ENCODE data around the gene SH3RF3.

SH3RF3 gene

DNA sequence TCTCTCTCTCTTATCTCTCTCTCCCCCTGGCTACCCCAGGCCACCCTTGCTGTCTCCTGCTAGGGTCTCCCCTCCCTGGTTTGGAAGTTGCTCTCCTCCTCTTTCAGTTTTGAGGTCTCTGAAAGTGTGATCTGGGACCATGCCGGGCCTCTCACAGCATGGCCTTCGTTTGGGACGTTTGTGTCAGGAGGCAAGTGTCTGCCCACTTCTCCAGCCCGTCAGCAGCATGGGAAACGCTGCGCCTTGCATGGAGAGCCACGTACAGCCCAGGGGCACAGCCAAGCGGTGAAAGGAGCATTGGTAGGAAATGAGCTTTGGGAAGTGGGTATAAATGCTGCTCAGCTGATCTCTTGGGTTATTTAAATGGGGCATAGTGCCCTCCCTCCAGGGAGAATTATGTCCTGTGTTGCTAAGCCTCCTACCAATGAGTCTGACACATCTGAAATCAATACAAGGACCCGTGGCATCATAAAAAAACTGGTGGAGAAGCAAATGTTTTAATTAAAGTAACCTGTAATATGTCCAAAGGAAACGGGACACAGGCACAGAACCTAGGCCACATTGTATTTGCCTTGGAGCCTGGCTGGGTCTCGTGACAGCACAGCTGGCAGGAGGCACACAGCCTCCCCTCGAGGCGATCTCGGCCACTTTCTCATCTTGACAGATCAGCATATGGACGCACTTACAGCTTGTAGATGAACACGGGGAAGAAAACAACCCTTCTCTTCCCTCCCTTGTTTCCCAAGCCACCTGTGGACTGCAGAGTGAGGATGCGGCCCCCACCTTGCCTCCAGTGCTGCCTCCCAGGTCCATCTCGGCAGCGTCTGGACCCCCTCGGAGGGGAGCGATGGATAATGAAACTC is 72.7 kb downstream of the SH3RF3 start:
- DNase-seq (ENCODE audit: low read depth in 2 of 2) = no peak

DNA sequence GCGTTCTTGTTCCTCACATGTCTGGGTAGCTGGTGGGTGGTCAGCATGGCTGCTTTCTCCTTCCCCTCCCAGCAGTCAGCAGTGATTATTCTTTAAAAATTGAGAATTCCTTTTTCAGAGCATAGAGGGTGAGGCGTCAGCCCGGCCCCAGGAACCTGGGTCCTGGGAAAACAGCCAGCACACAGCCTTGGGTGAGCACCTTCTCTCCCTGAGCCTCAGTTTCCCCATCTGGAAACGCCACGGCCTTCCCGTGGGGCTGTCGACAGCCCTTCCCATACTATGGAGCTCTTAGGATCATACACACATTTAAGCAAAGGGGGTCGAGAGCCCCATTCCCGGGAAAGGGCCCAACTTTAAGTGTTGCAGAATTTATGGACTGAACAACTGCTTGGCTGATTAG is 73.5 kb downstream of the SH3RF3 start:
- DNase-seq (ENCODE audit: low read depth in 2 of 2) = no peak

DNA sequence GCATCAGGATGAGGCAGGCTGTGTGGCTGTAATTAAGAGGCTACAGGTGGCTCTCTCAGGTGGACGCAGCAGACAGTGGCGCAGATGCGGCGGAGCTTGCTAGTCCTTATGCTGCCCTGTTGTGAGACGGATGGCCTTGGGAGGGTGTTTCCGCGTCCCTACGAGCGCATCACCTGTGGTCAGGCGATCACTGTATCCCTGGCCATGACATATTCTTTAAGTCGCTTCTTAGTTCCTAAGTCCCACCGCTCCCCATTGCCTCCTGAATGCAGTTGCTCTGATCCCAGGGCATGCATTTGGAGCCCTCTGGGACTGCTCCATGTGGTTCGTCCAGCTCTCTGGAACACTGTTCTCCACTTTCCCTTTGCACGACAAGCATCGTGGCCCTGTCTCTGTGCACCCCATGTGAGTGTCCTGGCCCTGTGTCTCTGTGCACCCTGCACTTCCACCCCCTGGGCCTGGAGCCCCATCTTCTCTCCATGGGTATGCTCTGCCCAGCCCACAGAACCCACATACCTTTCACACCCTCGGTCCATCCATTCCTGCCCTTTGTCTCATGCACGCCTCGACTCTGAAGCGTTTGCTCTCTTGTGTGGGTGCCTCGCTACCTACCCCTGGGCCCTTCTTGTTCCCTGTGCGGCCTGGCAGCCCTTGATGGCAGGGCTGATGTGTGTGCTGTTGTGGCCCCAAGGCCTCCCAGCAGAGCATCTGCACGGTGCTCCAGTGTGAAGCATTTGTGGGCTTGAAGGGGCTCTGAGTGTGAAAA is 74.4 kb downstream of the SH3RF3 start:
- no peak for DNase-seq (ENCODE audit: low read depth in 2 of 2)

DNA sequence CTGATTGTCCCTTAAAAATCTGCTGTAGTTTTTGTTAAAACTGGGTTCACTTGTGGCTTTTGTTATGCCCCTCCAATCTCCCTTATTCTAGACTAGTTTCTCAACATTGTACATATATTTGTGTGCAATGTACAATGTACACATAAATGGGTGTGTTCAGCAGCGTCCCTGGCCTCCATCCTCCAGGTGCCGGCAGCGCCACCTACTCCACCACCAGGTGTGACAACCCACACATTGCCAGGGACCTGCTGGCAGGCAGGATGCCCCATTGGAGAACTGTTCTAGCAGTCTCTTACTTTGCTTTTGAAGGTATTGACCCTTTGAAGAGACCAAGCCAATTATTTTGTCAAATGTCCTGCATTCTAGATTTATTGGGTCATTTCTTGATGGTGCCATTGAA is 75.4 kb downstream of the SH3RF3 start:
- no peak for DNase-seq (ENCODE audit: low read depth in 2 of 2)

DNA sequence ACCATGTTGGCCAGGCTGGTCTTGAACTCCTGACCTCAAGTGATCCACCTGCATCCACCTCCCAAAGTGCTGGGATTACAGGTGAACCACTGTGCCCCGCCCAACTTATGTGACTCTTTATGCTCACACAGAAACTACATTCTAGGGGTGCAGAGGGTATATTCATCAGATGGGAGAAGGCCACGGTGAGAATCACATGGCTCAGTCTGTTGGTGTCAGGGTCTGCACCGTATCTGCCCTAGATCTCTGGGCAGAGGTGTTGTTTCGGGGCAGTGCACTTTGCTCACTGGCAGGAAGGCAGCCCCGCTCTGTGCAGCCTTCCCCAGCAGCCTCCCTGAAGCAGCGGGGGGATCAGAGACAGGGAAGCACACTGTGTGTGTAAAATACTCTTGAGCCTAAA is 76.4 kb downstream of the SH3RF3 start:
- DNase-seq (ENCODE audit: low read depth in 2 of 2) = no peak

DNA sequence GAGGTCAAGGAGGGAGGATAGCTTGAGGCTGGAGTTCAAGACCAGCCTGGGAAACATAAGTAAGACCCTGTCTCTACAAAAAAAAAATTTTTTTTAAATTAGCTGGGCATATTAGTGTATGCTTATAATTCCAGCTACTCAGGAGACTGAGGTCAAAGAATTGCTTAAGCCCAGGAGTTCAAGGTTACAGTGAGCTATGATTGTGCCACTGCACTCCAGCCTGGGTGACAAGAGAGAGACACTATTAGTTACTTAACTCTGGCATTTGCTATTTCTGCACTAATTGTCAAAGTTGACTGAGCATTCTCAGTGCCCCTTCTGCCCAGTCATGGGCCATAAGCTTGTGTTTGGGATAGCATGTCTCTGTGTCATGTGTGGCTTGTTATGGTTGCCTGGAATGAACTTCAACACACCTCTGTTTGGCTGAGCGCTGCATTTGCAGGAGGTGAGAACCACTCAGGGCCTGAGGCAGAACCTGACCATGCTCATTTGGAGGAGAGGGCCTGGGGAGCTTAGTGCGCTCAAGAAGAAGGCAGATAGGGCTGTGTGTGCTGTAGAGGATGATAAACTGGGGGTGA is 77.7 kb downstream of the SH3RF3 start:
- no peak for DNase-seq (ENCODE audit: low read depth in 2 of 2)

DNA sequence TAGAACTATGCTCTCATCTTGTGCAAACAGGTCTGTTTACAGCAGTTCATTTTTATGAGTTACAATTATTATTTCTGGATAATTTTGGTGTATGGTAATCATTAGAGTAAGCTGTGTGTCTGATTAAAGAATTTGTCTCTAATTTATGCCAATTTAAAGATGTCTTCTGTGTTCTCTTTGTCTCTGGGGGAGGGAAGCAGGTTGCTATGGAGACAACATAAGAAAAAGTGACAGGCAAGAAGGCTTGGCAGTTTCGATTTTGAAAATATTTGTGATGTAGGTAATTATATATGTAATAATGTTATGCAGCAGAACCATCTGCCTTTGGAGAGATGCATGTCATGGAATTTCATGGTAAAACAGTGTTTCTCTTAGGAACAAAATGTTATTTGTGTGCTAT is 78.2 kb downstream of the SH3RF3 start:
- DNase-seq (ENCODE audit: low read depth in 2 of 2) = no peak

DNA sequence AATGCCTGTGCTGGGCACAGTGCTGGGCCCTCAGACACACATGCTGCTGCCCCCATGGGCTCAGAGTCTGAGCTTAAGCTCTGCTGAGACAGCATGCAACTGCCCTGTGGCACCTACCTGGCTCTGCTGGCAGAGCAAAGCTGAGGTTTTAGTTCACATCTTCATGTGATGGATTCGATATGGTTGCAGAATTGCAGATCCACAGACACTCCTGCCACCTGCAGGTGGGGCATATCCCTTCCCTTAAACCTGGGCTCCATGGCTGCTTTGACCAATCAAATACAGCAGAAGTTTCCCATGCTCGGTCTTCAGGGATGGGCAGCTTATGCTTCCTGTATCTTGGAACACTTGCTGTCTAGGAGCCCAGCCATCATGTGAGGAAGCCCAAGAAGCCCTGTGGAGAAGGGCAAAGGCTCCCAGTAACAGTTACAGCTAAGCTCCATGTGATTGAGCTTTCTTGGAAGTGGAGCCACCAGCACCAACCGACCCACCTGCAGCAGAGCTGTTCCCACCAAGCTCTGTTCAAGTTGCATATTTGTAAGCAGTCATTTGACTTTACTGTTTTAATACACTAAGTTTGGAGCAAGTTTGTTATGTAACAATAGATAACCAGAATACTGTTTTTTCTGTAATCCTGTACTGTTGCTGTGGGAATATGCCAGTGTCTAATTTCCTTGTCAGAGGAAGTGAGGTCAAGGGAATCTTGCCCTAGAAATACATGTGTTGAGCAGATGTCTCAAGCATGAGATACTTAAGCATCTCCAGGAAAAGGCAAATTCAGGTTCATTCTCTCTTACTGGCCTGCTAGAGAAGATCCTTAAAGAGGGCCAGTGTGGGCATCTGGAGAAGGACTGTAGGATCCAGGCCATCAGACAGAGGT is 79.3 kb downstream of the SH3RF3 start:
- DNase-seq (ENCODE audit: low read depth in 2 of 2) = no peak

DNA sequence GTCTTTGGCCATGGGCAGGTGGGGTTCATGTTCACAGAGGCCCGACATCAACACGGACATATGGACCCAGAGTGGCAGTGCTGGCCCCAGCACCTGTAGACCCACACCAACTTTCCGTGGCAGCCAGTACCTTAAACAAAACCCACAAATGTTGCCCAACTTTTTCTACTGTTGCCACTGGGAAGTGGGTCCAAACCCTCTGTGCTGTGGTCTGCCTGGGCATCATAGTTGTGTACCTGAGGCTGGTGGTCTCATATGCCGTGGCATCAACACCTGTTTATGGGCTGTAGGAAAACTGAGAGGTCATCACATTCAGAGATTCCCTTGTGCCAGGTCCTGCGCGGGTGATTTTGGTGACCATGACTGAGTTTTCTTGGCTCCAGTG is 79.9 kb downstream of the SH3RF3 start:
- no peak for DNase-seq (ENCODE audit: low read depth in 2 of 2)

DNA sequence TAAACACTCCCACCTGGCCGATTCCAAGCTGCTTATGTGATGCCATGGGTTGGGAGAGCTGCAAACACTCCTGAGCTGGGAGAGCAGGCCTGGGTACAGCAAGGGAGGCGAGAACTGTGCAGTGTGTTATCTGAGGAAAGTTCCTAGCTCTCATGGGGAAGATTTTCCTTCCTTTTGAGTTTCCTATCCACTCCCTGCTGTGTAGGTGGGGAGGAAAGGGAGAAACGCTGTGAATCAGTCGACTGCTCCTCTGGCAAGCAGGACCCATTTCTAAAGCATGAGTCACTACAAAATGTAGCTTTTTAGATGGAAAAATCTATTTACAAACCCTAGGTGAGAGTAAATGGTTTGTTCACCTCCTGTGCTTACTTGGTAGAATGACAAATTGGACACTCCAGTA is 80.4 kb downstream of the SH3RF3 start:
- DNase-seq (ENCODE audit: low read depth in 2 of 2) = no peak

DNA sequence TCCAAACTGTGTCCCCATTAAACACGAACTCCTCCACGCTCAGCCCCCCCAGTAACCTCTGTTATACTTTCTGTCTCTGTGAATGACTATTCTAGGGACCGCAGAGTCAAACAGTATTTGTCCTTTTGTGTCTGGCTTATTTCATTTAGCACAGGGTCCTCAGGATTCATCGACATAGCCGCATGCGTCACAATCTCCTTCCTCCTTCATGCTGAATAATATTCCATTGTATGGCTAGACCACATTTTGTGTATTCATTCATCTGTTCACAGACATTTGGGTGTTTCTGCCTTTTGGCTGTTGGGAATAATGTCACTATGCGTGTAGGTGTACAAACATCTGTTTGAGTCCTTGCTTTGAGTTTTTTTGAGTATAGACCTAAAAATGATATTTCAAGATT is 80.9 kb downstream of the SH3RF3 start:
- no peak for DNase-seq (ENCODE audit: low read depth in 2 of 2)

DNA sequence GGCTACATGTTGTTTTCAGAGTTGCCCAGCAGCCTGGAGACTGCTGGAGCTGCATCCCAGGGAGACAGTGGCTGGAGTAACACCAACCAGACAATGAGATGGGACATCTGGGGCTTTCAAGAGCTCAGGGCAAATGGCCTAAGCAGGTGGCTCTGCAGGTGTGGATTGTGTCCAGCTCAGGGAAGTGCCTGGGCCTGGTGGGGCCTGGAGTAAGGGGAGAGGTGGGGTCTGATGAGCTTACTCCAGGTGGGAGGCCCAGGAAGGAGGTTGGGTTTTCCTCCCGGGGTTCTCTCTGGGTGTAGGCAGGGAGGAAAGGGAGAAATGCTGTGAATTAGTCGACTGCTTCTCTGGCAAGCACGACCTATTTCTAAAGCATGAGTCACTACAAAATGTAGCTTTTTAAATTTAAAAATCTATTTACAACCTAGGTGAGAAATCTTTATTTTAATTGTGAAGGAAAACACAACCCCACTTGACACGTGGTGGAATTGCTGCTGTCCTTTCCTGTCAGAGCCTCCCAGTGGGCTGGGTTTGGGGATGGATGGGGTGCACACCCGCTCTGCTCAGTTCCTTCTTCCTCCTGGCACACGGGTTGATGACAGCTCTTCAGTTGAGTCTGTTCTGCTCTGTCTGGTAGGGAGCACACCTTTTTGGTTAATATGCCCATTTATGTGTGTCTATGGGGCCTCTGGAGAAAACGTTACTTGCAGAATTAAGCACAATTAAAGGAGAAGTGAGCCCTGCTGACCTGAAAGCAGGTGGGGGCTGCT is 81.6 kb downstream of the SH3RF3 start:
- no peak for DNase-seq (ENCODE audit: low read depth in 2 of 2)

DNA sequence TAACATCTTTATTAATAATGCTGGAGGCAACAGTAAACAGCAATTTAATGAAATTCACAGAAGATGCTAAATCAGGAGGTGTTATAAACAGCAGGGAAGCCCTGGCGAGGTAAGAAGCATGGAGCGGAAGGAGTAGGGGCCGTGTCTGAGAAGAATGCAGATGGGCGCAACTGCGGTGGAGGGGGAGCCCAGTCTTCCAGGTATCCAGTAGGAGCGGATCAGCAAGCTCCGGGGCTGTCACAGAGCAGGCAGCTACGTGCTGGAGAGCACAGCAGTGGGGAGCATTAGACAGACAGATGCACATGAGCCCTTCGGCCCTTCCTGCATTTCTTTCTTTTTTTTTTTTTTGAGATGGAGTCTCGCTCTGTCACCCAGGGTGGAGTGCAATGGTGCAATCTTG is 82.3 kb downstream of the SH3RF3 start:
- DNase-seq (ENCODE audit: low read depth in 2 of 2) = no peak

DNA sequence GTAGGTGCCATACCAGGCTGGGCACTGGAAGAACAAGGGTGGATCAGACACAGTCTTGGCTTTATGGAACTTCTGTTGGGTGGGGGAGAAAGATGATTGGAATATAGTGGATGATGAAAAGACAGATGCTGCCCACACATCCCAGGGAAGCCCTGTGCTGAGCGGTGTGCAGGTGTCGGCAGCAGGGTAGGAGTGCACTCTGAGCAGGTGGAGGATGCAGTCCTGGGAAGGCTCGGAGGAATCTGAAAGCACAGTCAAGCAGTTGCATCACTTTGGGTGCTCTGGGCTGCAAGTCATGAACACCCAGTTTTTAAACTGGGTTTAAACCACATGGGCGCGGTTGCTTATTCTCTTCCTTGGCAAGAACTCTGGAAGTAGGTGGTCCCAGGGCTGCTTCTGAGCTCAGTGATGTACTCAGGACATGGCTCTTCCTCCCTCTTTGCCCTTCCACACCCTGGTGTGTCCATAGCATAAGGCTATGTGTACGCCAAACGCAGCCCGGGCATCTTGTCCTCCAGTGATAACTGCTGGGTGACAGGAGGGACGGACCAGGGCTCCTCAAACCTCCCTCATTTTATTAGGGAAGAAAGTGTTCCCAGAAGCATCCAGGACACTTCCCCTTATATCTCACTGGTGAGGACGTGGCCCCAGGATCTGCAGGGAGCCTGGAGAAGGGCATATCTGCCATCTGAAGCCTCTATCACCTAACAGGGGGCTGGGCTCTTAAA is 84.0 kb downstream of the SH3RF3 start:
- no peak for DNase-seq (ENCODE audit: low read depth in 2 of 2)

DNA sequence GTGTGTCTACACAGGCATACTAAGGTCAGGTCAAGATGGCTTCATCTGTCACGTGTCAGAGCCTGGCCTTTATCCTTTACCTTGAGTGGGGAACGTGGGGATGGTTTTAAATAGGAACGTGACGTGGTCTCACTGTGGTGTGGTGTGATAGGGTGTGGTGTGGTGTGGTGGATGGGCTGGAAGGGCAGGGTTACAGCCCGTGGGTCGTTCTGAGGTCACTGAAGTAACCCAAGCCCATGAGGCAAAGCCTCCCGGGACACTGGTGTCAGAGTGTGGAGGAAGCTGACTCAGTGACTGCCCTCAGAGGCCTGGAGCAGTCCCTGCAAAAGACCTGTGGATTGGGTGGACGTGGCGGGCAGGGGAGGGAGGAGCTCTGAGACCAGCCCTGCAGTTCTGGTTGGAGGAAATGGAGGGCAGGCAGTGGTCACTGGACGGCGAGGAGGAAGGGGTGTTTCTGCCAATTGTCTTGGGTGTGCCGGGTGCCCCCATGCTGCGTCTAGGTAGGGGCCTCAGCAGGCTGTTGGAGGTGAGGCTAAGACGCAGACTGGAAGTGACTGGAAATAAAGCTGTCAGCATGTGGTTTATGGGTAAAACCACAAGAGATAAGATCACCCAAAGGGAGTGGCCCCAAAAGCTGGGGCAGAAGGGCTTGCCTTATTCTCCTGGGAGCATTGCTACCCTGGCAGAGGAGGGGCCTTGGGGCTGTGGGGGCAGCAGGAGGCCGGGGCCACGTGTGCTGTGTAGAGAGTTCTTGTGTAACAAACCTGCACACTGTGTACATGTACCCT is 84.8 kb downstream of the SH3RF3 start:
- peak; percentile 9 to 34 for DNase-seq (ENCODE audit: low read depth in 2 of 2)

DNA sequence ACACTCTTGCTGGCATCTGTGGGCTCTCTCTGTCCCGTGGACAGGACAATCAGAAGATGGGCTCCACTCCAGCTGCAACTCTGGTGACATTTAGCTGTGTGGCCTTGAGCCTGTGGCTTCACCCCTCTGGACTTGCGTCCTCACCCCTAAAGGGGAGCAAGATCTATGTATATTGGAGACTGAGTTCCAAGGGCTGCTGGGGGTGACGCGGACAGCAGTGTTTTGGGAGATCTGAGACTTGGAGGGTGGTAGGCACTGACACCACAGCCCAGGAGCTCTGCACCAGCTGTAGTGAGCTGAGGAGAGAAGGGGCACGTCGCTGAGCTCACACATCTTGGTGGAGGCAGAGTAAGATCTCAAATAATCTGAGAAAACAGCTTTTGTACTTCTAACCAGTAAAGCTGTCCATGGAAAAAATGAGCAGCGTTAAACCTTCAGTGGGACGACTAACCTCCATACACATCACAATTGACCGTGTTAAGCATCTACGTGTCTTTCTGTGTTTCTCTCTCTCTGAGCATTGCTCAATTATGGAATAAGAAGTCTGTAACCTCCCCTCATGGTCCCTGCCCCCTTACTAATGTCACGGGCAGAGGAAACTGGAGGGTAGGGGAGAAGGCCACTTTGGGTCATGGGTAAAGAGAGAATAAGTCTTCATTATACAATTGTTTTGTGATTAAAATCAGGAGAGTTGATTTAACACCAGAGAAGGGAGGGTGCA is 85.8 kb downstream of the SH3RF3 start:
- DNase-seq (ENCODE audit: low read depth in 2 of 2) = no peak

DNA sequence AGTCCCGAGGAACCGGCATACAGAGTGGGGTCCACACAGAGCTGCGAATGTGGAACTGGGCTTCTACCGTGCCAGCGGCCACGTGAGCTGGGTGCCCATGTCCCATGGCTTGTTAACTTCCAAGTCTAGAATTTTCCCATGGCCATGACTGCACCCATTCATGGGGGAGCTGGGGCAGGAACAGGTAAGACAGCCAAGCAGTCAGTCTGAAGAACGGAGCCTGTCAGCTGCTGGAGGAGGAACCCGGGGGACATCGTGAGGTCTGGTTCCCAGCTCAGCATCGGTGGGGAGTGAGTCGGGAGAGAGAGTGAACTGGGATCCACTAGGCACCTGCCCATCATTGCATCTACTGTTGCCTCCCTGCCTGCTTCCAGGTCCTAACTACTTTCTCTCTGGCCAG is 86.9 kb downstream of the SH3RF3 start:
- no peak for DNase-seq (ENCODE audit: low read depth in 2 of 2)

DNA sequence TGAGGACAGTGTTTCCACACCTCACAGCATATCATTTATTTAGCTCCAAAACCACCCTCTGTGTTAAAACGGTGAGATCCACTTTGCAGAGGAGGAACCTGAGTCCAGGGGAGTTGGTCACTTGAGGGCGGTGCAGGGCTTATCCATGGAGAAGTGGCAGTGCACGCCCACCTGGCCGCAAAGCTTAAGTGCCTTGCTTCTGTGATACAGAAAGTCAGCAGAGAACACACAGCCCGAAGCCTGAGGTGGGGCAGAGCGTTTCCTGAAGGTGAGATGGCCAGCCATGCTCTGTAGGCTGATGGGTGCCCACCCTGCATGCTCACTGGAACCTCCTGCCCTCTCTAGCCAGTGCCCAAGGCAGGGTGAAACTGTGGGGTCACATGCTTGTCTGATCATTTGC is 87.3 kb downstream of the SH3RF3 start:
- no peak for DNase-seq (ENCODE audit: low read depth in 2 of 2)

All from stimulated activated CD8-positive, alpha-beta memory T cell treated with anti-CD3 and anti-CD28 coated beads, Interleukin-2, amount 100 ng/mL, for 1 hour (primary cell).